Endodermal cell (in vitro differentiated cells): ENCODE data around the gene WBP1L. TPM values are rescaled to one million over a fixed set of nuclear protein-coding genes. Genes with fewer than 3 reads are reported as not detected.
A peak's percentile ranks its signal among the peaks of the same experiment; 100 is the strongest.

Source experiments
- DNase-seq: peaks from one replicate; pipeline ENCODE4 v3.0.0-alpha.2; 2017
- H3K27ac ChIP-seq: 2 replicates; pipeline ENCODE4 v1.5.1; 2013; ENCODE audit warnings: mild to moderate bottlenecking, low read depth, low read length, moderate library complexity
- H3K27me3 ChIP-seq: 2 replicates; pipeline ENCODE4 v1.6.1; 2013; ENCODE audit warnings: mild to moderate bottlenecking, low read length, moderate library complexity; ENCODE audit not compliant: insufficient read depth, control insufficient read depth, poor library complexity, severe bottlenecking
- H3K36me3 ChIP-seq: 2 replicates; pipeline ENCODE4 v1.7.0; 2013; ENCODE audit warnings: mild to moderate bottlenecking, low read length, moderate library complexity; ENCODE audit not compliant: control insufficient read depth, insufficient read depth
- H3K4me1 ChIP-seq: one replicate; pipeline ENCODE4 v1.7.0; 2013; ENCODE audit warnings: low read length; ENCODE audit not compliant: control insufficient read depth, insufficient read depth
- H3K4me3 ChIP-seq: 2 replicates; pipeline ENCODE4 v1.5.1; 2013; ENCODE audit warnings: mild to moderate bottlenecking, low read length, moderate library complexity
- H3K9ac ChIP-seq: 2 replicates; pipeline ENCODE4 v1.6.1; 2013; ENCODE audit warnings: mild to moderate bottlenecking, low read length, moderate library complexity; ENCODE audit not compliant: poor library complexity, severe bottlenecking; ENCODE audit errors: extremely low read depth
- H3K9me3 ChIP-seq: 2 replicates; pipeline ENCODE4 v1.6.1; 2013; ENCODE audit warnings: mild to moderate bottlenecking, low read length, moderate library complexity; ENCODE audit not compliant: control insufficient read depth
- H3K27ac Mint-ChIP-seq: 2 replicates; pipeline ENCODE4 v1.8.0; 2020; ENCODE audit warnings: mixed read lengths
- H3K27me3 Mint-ChIP-seq: 2 replicates; pipeline ENCODE4 v1.8.0; 2021; ENCODE audit warnings: mild to moderate bottlenecking, mixed read lengths; ENCODE audit not compliant: insufficient read depth
- H3K36me3 Mint-ChIP-seq: 2 replicates; pipeline ENCODE4 v1.8.0; 2020; ENCODE audit warnings: low read depth, mixed read lengths
- H3K4me1 Mint-ChIP-seq: 2 replicates; pipeline ENCODE4 v1.8.0; 2020; ENCODE audit warnings: mixed read lengths
- H3K4me3 Mint-ChIP-seq: 2 replicates; pipeline ENCODE4 v1.8.0; 2020; ENCODE audit warnings: mild to moderate bottlenecking, moderate library complexity, mixed read lengths
- H3K9me3 Mint-ChIP-seq: 2 replicates; pipeline ENCODE4 v1.8.0; 2020; ENCODE audit warnings: mild to moderate bottlenecking, mixed read lengths
- WGBS, 2 experiments: methylation state at CpG; one replicate each; pipeline versions ENCODE4 v1.1.5 to v1.1.7; 2013; ENCODE audit warnings: missing lambda C conversion rate in 2 of 2, mixed read lengths in 1 of 2; ENCODE audit not compliant: insufficient coverage in 1 of 2, insufficient read length in 1 of 2; 5-methylcytosine and 5-hydroxymethylcytosine counted together
- total RNA-seq, 2 donors: library from RNA; stranded (reverse); fragmentation: NEBNext Ultra II Directional in 1 of 2; extraction: Animal tissue kit (Norgen Biotek cat#: 25700) in 1 of 2; gene quantifications; 2 replicates in 1 of 2; 3 replicates in 1 of 2; pipeline ENCODE4 v1.2.1, GENCODE V29; 2021
- TF ChIP-seq, protein P1 (sequence below): fragments of 200-600 bp; sonication (generic); conservative IDR thresholded peaks from 2 replicates; pipeline ENCODE4 v1.5.0; 2021; ENCODE audit warnings: antibody characterized with exemption, mild to moderate bottlenecking

WBP1L gene
- total RNA-seq, 2 donors from 2014 or later = 23.5 to 25.8 TPM

DNA sequence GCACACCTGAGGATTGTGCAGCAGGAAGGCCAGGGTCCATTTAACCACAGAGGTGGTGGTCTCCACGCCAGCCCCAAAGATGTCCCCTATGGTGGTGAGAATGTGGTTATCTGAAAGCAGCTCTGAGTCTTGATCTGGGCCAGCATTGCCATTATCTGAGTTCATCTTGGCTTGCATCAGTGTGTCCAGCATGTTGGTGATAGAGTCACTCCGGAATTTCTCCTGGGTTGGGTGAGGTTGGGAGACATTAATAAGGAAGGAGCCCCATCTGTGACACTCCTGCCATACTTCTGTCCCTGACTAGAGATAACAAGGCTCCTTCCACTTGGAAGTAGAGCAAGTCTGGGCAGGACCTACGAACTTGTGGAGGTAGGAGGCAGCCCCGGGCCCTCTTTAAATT lies 89.2 kb downstream of the WBP1L start:
- TF ChIP-seq, protein P1, sequence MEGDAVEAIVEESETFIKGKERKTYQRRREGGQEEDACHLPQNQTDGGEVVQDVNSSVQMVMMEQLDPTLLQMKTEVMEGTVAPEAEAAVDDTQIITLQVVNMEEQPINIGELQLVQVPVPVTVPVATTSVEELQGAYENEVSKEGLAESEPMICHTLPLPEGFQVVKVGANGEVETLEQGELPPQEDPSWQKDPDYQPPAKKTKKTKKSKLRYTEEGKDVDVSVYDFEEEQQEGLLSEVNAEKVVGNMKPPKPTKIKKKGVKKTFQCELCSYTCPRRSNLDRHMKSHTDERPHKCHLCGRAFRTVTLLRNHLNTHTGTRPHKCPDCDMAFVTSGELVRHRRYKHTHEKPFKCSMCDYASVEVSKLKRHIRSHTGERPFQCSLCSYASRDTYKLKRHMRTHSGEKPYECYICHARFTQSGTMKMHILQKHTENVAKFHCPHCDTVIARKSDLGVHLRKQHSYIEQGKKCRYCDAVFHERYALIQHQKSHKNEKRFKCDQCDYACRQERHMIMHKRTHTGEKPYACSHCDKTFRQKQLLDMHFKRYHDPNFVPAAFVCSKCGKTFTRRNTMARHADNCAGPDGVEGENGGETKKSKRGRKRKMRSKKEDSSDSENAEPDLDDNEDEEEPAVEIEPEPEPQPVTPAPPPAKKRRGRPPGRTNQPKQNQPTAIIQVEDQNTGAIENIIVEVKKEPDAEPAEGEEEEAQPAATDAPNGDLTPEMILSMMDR = no peak
- H3K4me1 Mint-ChIP-seq = no peaks in the 10 kb centered on the region
- 92% methylated on average over 4 of the region's 4 CpGs; no CpG with 5 or more reads in 1 of the 2 experiments for WGBS, 2 experiments
- H3K36me3 Mint-ChIP-seq = peaks cover 1% of the 10 kb centered on the region
- no peaks in the 10 kb centered on the region for H3K4me1 ChIP-seq
- H3K9ac ChIP-seq = no peak overlapping the region
- peaks cover 8% of the 10 kb centered on the region for H3K9me3 ChIP-seq
- H3K36me3 ChIP-seq = no peaks in the 10 kb centered on the region
- H3K27me3 ChIP-seq = no peaks in the 10 kb centered on the region
- peaks cover 10% of the 10 kb centered on the region for H3K9me3 Mint-ChIP-seq
- H3K27me3 Mint-ChIP-seq = peaks cover 2% of the 10 kb centered on the region
- no peak for DNase-seq
- H3K27ac Mint-ChIP-seq = no peak overlapping the region
- H3K4me3 ChIP-seq = no peak overlapping the region
- no peak overlapping the region for H3K4me3 Mint-ChIP-seq
- no peak overlapping the region for H3K27ac ChIP-seq

DNA sequence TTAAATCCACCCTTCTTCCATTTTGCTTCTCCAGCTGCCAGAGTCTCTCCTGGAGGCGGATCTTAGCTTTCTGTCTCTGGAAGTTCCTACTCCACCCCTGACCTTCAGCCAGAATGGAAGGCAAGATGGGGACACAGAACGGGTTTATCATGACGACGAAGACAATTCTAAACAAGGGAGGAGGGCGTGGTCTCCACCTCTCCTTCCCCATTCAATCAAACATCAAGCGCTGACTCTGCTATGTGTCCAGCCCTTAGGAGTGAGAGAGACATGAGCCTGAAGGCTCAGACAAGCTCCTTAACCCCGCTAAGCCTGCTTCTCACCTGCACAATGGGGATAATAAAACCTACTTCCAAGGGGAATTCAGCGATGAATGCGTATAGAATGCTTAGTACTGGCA lies 90.4 kb downstream of the WBP1L start:
- H3K36me3 Mint-ChIP-seq = peaks cover 5% of the 10 kb centered on the region
- H3K27me3 Mint-ChIP-seq = peaks cover 5% of the 10 kb centered on the region
- no peaks in the 10 kb centered on the region for H3K36me3 ChIP-seq
- no peak overlapping the region for H3K27ac Mint-ChIP-seq
- H3K9me3 Mint-ChIP-seq = peaks cover 21% of the 10 kb centered on the region
- no peaks in the 10 kb centered on the region for H3K4me1 ChIP-seq
- no peaks in the 10 kb centered on the region for H3K4me1 Mint-ChIP-seq
- DNase-seq = no peak
- no peak overlapping the region for H3K4me3 ChIP-seq
- H3K27me3 ChIP-seq = no peaks in the 10 kb centered on the region
- no peak overlapping the region for H3K4me3 Mint-ChIP-seq
- 81 to 85% methylated on average over 7 to 9 of the region's 9 CpGs for WGBS, 2 experiments
- TF ChIP-seq, protein P1 = no peak
- H3K9me3 ChIP-seq = peaks cover 9% of the 10 kb centered on the region
- H3K9ac ChIP-seq = no peak overlapping the region
- H3K27ac ChIP-seq = no peak overlapping the region

DNA sequence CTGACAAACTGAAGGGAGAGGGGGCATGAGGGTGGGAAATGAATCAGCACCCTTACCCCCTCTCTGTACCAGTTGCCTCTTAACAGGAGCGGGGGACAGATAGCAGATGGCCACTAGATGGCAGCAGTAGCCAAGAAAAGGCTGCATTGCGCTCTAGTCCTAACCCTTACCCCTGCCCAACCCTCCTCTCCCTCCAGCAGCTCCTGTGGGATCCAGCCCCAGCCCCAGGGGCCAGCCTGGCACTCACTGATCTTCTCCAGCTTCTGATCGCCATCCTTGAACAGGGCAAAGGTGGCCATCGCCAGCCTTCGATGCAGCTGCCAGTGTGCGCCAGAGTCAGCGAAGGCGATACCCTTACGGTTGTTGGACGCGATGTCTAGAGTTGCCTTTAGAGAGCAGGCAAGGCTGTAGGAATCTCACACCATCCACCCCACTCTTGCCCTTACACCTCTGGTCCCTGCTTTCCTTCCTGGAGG lies 91.3 kb downstream of the WBP1L start:
- Histone ChIP-seq H3K9me3 (peaks cover 9% of the 10 kb centered on the region), H3K36me3 (no peaks in the 10 kb centered on the region), H3K4me3 (no peak overlapping the region), H3K27ac (no peak overlapping the region), H3K27me3 (no peaks in the 10 kb centered on the region), H3K9ac (no peak overlapping the region), H3K4me1 (no peaks in the 10 kb centered on the region)
- TF ChIP-seq, protein P1 = peak; percentile 95
- WGBS, 2 experiments = 71% methylated on average over 3 to 11 of the region's 11 CpGs
- peak; percentile 95 for DNase-seq
- Mint-ChIP-seq H3K27me3 (peaks cover 7% of the 10 kb centered on the region), H3K36me3 (peaks cover 5% of the 10 kb centered on the region), H3K27ac (no peak overlapping the region), H3K4me3 (no peak overlapping the region), H3K4me1 (no peaks in the 10 kb centered on the region), H3K9me3 (peaks cover 25% of the 10 kb centered on the region)
